ENCODE measurements around the gene SLC25A39. TPM values are rescaled to one million over a fixed set of nuclear protein-coding genes. Genes with fewer than 3 reads are reported as not detected.

Gene SLC25A39
- total and polyA plus RNA-seq, 2 donors (not counting 1 experiment from before 2014, with no cell fraction given) = 35.3 to 70.2 TPM

DNA sequence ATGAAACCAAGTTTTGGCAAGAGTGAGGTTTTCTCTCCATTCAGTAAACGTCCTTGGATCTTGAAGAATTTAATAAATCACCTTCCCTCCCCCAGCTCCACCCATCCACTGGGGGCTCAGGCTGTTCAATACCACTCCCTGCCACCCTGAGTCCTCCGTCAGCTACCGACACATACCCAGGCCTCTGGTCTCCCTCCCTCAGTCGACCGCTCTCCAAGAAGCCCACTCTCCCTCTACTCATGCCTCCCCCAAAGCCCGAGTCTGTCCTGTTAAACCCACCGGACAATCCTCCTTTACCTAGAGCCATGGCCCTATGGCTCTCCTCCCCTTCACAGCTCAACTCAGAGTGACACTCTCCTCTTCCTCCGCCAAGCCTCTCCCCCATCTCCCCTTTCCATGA, 37.0 kb downstream of the SLC25A39 start:
- no peak overlapping the region for H3K9ac ChIP-seq (ENCODE audit: insufficient read depth, low read length)
- TF ChIP-seq EZH2 (IDR thresholded peaks at IDR 0.05; ENCODE audit: low read length, missing control alignments) = no peak
- TF ChIP-seq, protein P1, sequence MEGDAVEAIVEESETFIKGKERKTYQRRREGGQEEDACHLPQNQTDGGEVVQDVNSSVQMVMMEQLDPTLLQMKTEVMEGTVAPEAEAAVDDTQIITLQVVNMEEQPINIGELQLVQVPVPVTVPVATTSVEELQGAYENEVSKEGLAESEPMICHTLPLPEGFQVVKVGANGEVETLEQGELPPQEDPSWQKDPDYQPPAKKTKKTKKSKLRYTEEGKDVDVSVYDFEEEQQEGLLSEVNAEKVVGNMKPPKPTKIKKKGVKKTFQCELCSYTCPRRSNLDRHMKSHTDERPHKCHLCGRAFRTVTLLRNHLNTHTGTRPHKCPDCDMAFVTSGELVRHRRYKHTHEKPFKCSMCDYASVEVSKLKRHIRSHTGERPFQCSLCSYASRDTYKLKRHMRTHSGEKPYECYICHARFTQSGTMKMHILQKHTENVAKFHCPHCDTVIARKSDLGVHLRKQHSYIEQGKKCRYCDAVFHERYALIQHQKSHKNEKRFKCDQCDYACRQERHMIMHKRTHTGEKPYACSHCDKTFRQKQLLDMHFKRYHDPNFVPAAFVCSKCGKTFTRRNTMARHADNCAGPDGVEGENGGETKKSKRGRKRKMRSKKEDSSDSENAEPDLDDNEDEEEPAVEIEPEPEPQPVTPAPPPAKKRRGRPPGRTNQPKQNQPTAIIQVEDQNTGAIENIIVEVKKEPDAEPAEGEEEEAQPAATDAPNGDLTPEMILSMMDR (conservative IDR thresholded peaks at IDR 0.05 in 1 of 2, IDR thresholded peaks at IDR 0.05 in 1 of 2; ENCODE audit: low read depth in 1 of 2, low read length in 2 of 2) = no peak
- H3K4me3 ChIP-seq (replicated peaks in 1 of 4; ENCODE audit: control extremely low read depth in 1 of 4, insufficient read depth in 1 of 4, low read depth in 3 of 4, low read length in 4 of 4) = no peak overlapping the region
- no peak overlapping the region for H2AFZ ChIP-seq (ENCODE audit: low read length)
- no peaks in the 10 kb centered on the region for H4K20me1 ChIP-seq (ENCODE audit: control insufficient read depth, extremely low read depth, insufficient read depth, low read length)
- DNase-seq (ENCODE audit: low read depth in 2 of 2) = no peak
- no peak overlapping the region for H3K27ac ChIP-seq (ENCODE audit: insufficient read depth, low read length)
- no peaks in the 10 kb centered on the region for H3K36me3 ChIP-seq (ENCODE audit: control insufficient read depth, insufficient read depth, low read length)
- no peaks in the 10 kb centered on the region for H3K4me1 ChIP-seq (ENCODE audit: control insufficient read depth, extremely low read depth, insufficient read depth, low read length)
- no peaks in the 10 kb centered on the region for H3K79me2 ChIP-seq (ENCODE audit: control insufficient read depth, insufficient read depth, low read length)
- H3K4me2 ChIP-seq (ENCODE audit: extremely low read depth, insufficient read depth, low read length) = no peak overlapping the region
- peaks cover 3% of the 10 kb centered on the region for H3K27me3 ChIP-seq (ENCODE audit: control insufficient read depth, insufficient read depth, low read length)
- H3K9me3 ChIP-seq (ENCODE audit: control insufficient read depth, insufficient read depth, low read depth, low read length) = no peaks in the 10 kb centered on the region

DNA sequence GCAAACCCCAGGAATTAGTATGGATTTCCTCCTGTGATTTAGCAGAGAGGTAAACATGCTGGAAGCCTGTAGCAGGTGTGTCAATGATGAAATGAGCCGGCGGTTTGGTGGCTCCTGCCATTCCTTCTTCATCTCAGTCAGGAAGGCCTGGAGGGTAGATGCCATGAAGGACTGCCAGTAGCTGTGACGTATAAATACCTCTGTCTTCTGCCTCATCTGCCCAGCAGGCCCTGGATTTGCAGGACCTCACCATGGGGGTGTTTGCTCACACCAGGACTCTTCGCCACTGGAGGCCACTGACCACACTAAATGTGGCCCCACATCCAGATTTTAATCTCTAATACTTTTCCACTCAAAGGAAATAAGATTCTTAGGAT, 40.6 kb downstream of the SLC25A39 start:
- H3K4me2 ChIP-seq (ENCODE audit: extremely low read depth, insufficient read depth, low read length) = no peak overlapping the region
- no peaks in the 10 kb centered on the region for H3K27me3 ChIP-seq (ENCODE audit: control insufficient read depth, insufficient read depth, low read length)
- no peak overlapping the region for H3K9ac ChIP-seq (ENCODE audit: insufficient read depth, low read length)
- no peak overlapping the region for H3K27ac ChIP-seq (ENCODE audit: insufficient read depth, low read length)
- H2AFZ ChIP-seq (ENCODE audit: low read length) = no peak overlapping the region
- H3K4me1 ChIP-seq (ENCODE audit: control insufficient read depth, extremely low read depth, insufficient read depth, low read length) = peaks cover 3% of the 10 kb centered on the region
- no peak overlapping the region for H3K4me3 ChIP-seq (replicated peaks in 1 of 4; ENCODE audit: control extremely low read depth in 1 of 4, insufficient read depth in 1 of 4, low read depth in 3 of 4, low read length in 4 of 4)
- no peaks in the 10 kb centered on the region for H3K9me3 ChIP-seq (ENCODE audit: control insufficient read depth, insufficient read depth, low read depth, low read length)
- H3K36me3 ChIP-seq (ENCODE audit: control insufficient read depth, insufficient read depth, low read length) = no peaks in the 10 kb centered on the region
- no peaks in the 10 kb centered on the region for H4K20me1 ChIP-seq (ENCODE audit: control insufficient read depth, extremely low read depth, insufficient read depth, low read length)
- DNase-seq (ENCODE audit: low read depth in 2 of 2) = no peak
- no peaks in the 10 kb centered on the region for H3K79me2 ChIP-seq (ENCODE audit: control insufficient read depth, insufficient read depth, low read length)
- TF ChIP-seq, protein P1 (conservative IDR thresholded peaks at IDR 0.05 in 1 of 2, IDR thresholded peaks at IDR 0.05 in 1 of 2; ENCODE audit: low read depth in 1 of 2, low read length in 2 of 2) = no peak
- no peak for TF ChIP-seq EZH2 (IDR thresholded peaks at IDR 0.05; ENCODE audit: low read length, missing control alignments)

DNA sequence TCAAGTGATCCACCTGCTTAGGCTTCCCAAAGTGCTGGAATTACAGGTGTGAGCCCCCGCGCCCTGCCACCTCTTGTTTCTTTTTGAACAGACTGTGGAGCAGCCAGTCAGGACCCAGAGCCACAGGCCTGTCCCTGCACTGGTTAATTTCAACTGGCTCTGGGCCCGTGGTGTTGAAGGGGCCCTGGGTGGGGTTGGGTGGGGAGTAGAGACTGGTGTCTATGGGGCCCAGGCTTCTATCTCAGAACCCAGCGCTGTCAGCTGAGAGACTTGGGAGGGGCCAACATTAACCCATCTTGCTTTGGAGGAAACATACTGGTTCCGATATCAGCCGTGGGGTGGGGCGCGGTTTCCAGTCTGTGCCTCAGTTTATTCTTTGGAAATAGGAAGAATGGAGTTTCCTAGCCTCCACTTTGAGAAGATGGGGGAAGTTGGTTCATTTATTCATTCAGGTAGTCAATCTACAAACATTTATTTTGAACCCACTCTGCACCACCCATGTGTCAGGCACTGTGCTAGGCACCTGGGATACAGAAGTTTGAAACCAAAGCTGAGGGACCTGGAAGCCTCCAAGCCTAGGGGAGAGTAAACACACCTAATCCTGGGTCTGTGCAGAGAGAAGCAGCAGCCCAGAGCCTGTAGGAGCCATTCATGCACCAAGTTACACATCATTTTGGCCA, 41.1 kb downstream of the SLC25A39 start:
- Histone ChIP-seq H2AFZ (ENCODE audit: low read length) (no peak overlapping the region), H3K79me2 (ENCODE audit: control insufficient read depth, insufficient read depth, low read length) (no peaks in the 10 kb centered on the region), H3K4me3 (replicated peaks in 1 of 4; ENCODE audit: control extremely low read depth in 1 of 4, insufficient read depth in 1 of 4, low read depth in 3 of 4, low read length in 4 of 4) (no peak overlapping the region), H3K27me3 (ENCODE audit: control insufficient read depth, insufficient read depth, low read length) (no peaks in the 10 kb centered on the region), H3K4me2 (ENCODE audit: extremely low read depth, insufficient read depth, low read length) (no peak overlapping the region), H3K9me3 (ENCODE audit: control insufficient read depth, insufficient read depth, low read depth, low read length) (no peaks in the 10 kb centered on the region), H3K36me3 (ENCODE audit: control insufficient read depth, insufficient read depth, low read length) (no peaks in the 10 kb centered on the region), H3K27ac (ENCODE audit: insufficient read depth, low read length) (no peak overlapping the region), H3K4me1 (ENCODE audit: control insufficient read depth, extremely low read depth, insufficient read depth, low read length) (peaks cover 3% of the 10 kb centered on the region), H4K20me1 (ENCODE audit: control insufficient read depth, extremely low read depth, insufficient read depth, low read length) (no peaks in the 10 kb centered on the region), H3K9ac (ENCODE audit: insufficient read depth, low read length) (no peak overlapping the region)
- TF ChIP-seq, protein P1 (conservative IDR thresholded peaks at IDR 0.05 in 1 of 2, IDR thresholded peaks at IDR 0.05 in 1 of 2; ENCODE audit: low read depth in 1 of 2, low read length in 2 of 2) = no peak
- no peak for TF ChIP-seq EZH2 (IDR thresholded peaks at IDR 0.05; ENCODE audit: low read length, missing control alignments)
- no peak for DNase-seq (ENCODE audit: low read depth in 2 of 2)
